Epithelial cell of esophagus (primary cell): ENCODE data around the gene ATRIP.
A peak's percentile ranks its signal among the peaks of the same experiment; 100 is the strongest.

Source experiments
- DNase-seq: peaks from one replicate; pipeline ENCODE4 v3.0.0; 2010; ENCODE audit warnings: low read depth
- H3K4me3 ChIP-seq: 2 replicates; pipeline ENCODE4 v1.5.1; 2011; ENCODE audit warnings: mild to moderate bottlenecking, low read length, control low read depth
- CTCF ChIP-seq: IDR thresholded peaks from 2 replicates; pipeline ENCODE4 v1.5.1; 2011; ENCODE audit warnings: low read depth, mild to moderate bottlenecking, low read length, control low read depth, inconsistent platforms; ENCODE audit not compliant: insufficient read depth; ENCODE audit errors: missing control alignments

The ATRIP gene

GRCh38 chr3:48505146-48505545 lies 58.6 kb downstream of the ATRIP start:
- no peak for TF ChIP-seq CTCF

GRCh38 chr3:48505968-48506504 lies 59.5 kb downstream of the ATRIP start:
- no peak overlapping the region for H3K4me3 ChIP-seq
- DNase-seq, result no peak
- no peak for TF ChIP-seq CTCF

More at GRCh38 chr3:48505146-48505545, 58.6 kb downstream of the ATRIP start:
- H3K4me3 ChIP-seq, result no peak overlapping the region
- DNase-seq, result no peak

GRCh38 chr3:48507256-48508061 lies 60.9 kb downstream of the ATRIP start:
- no peak overlapping the region for H3K4me3 ChIP-seq
- DNase-seq, result peak; percentile 85
- peak; percentile 52 for TF ChIP-seq CTCF

GRCh38 chr3:48511551-48511950 lies 65.0 kb downstream of the ATRIP start:
- no peak for TF ChIP-seq CTCF
- H3K4me3 ChIP-seq, result no peak overlapping the region
- DNase-seq, result no peak

- no peak for TF ChIP-seq CTCF
- no peak for DNase-seq
- H3K4me3 ChIP-seq, result no peak overlapping the region
These were observed 68.1 kb downstream of the ATRIP start for GRCh38 chr3:48514431-48515227.
